Stimulated activated CD4-positive, alpha-beta T cell treated with anti-CD3 and anti-CD28 coated beads, Interleukin-4, amount 100 ng/mL, for 24 hours (primary cell): ENCODE measurements around the gene FMO5.
"Not testable (repeated sequence)": the region's sequence is repeated elsewhere in the genome, so short reads cannot be mapped to it uniquely, and the experiment has no call there.

Source experiments
- DNase-seq: peaks from one replicate; pipeline ENCODE4 v3.0.0-alpha.2; 2020

FMO5 gene

DNA sequence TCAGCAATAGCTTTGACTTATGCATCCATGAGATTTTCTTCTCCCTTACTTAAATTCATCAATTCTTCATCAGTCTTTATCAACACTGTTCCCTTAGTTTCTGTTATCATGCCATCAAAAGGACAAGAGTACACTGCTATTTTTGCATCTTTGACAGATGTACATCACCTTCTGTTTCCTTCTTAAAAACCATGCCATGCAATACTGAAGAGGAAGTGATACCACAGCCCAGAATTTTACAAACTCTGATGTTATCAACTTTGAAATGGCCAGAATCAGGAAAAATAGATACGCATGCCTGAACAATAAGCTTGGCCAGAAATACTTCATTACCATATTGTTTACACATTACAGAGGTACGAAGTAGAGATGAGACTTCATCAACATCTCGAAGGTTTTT lies 21.1 kb downstream of the FMO5 start:
- DNase-seq: no peak

DNA sequence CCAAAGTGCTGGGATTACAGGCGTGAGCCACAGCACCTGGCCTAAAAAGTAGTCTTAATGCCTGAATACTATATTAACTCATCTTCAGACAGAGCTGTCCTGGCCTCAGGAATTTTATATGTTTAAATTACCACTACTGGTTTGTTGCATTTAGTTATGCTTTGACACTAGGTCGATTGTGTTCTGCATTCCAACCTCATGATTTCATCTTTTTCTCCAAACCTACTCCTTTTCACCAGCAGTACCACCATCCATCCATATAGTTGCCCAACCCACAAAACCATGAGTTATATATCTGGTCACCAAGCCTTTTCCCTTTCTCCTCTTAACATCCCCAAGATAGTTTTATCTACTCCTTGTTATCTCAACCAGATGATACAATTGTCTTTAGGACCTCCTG lies 22.6 kb downstream of the FMO5 start:
- no peak for DNase-seq

- no peak for DNase-seq
These were observed 23.4 kb downstream of the FMO5 start for GRCh38 chr1:147201786-147202185.

- no peak for DNase-seq
These were observed 23.9 kb downstream of the FMO5 start for GRCh38 chr1:147201276-147201675.

DNA sequence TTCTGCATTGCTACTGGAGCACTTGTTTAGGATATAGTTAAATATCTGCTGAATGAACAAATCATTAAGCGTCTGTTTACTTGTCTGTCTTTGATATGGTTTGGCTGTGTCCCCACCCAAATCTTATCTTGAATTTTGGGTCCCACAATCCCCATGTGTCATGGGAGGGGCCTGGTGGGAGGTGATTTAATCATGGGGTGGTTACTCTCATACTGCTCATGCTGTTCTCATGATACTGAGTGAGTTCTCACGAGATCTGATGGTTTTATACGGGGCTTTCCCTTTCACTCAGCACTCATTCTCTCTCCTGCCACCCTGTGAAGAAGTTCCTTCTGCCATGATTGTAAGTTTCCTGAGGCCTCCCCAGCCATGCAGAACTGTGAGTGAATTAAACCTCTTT lies 27.8 kb downstream of the FMO5 start:
- DNase-seq: not testable (repeated sequence)

GRCh38 chr1:147189514-147189913 lies 35.6 kb downstream of the FMO5 start:
- no peak for DNase-seq

GRCh38 chr1:147185432-147185831 lies 39.7 kb downstream of the FMO5 start:
- no peak for DNase-seq

DNA sequence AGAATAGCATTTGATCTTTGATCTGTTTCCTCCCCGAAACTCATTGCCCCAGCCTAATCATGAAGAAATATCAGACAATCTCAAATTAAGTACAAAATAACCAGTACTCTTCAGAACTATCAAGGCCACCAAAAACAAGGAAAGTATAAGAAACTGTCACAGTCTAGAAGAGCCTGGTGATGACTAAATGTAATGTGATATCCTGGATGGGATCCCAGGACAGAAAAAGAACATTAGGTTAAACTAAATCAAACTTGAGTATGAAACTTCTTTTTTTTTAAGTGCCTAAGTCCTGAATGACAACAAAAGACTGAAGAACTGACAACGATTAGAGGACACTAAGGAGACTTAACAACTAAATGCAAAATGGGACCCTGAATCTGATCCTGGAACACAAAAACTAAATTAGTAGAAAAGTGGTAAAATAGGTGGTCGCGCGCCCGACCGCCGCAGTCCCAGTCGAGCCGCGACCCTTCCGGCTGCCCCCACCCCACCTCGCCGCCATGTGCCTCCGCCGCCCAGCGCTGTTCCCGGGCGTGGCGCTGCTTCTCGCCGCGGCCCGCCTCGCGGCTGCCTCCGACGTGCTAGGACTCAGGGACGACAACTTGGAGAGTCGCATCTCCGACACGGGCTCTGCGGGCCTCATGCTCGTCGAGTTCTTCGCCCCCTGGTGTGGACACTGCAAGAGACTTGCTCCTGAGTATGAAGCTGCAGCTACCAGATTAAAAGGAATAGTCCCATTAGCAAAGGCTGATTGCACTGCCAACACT lies 47.3 kb downstream of the FMO5 start:
- DNase-seq: no peak

- peak; percentile 89 for DNase-seq
These were observed 52.7 kb downstream of the FMO5 start, which contains the start of gene PRKAB2 for GRCh38 chr1:147172168-147173016. Gene PRKAB2 (minus strand): TSS chr1:147172470. CDS start chr1:147172144, 326 bp downstream.

GRCh38 chr1:147171399-147172167 lies 53.6 kb downstream of the FMO5 start:
- DNase-seq: no peak

- no peak for DNase-seq
These were observed 55.1 kb downstream of the FMO5 start for GRCh38 chr1:147169840-147170674.

DNA sequence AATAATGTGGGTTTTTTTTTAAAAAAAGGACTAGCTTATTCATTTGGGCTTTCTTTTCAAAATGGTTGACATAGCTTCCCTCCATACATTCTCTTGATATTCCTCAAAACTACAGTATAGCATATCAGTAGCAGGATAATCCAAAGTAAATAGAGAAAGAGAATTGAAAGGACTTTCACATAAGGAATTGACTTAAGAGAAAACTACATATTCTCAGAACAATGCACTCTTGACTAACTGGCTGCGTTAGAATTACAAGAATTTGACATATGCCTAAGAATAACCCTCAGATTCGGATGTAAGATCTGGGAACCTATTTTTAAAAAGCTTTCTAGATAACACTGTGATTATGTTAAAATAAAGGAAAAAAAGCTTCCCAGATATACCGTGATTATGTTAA lies 56.0 kb downstream of the FMO5 start:
- no peak for DNase-seq

DNA sequence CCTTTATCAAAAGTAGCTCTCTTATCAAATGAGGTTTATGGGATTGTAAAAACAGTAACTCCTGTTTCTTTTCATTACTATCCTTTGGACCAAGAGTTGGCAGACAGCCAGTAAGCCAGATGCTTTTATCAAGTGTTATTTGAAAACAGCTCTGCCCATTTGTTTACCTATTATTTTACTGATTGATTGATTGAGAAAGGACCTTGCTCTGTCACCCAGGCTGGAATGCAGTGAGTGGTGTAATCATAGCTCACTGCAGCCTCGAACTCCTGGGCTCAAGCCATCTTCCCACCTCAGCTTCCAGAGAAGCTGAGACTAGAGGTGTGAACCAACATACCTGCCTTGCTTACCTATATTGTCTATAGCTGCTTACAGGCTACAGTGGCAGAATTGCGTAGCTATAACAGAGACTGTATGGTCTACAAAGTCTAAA lies 56.5 kb downstream of the FMO5 start:
- no peak for DNase-seq

GRCh38 chr1:147167365-147167764 lies 57.8 kb downstream of the FMO5 start:
- DNase-seq: no peak

DNA sequence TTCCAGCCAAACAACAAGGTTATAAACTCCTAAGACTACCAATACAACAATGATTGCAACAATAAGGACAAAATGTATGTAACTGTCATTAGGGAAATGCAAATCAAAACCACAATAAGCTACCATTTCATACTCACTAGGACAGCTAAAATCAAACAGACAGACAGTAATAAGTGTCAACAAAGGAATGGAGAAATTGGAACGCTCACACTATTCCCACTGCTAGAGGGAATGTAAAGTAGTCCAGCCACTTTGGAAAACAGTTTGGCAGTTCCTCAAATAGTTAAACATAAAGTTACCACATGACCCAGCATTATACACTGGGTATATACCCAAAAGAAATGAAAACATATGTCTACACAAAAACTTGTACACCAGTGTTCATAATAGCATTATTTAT lies 62.1 kb downstream of the FMO5 start:
- no peak for DNase-seq

DNA sequence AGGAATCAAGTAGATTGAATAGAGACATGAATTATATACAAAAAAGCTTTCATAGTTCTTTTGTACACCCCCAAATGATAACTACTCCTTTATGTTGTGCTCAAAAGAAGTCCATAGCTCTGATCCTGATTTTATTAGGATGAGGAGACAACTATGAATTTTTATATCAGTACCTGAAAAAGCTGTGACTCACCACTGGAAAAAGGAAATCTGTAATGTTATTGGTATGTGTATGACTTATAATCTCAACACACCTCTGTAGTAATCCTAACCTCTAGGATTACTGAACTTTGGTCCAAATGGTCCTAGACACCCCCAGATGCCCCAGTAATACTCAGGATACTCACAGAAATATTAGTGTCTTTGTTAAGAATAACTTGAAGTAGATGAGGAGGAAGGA lies 63.0 kb downstream of the FMO5 start:
- no peak for DNase-seq

DNA sequence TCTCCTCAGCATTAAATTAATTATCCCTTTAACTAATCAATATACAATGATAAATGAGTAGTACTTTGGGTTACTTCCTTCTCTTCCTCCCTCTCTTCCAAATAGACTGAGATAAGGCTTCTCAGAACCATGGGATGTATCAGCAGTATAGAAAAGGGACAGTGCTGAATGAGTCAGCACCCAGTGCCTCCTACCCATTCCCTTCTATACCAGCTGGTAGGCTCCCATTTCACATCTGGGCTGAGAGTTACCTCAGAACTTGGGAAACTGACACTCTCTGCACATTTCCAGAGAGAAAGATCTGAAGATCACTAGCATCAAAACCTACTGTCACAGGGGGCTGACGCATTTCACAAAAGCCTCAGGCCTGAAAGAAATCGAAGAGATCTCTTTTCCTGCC lies 68.0 kb downstream of the FMO5 start:
- not testable (repeated sequence) for DNase-seq

- no peak for DNase-seq
These were observed 68.5 kb downstream of the FMO5 start for GRCh38 chr1:147156642-147157041.

DNA sequence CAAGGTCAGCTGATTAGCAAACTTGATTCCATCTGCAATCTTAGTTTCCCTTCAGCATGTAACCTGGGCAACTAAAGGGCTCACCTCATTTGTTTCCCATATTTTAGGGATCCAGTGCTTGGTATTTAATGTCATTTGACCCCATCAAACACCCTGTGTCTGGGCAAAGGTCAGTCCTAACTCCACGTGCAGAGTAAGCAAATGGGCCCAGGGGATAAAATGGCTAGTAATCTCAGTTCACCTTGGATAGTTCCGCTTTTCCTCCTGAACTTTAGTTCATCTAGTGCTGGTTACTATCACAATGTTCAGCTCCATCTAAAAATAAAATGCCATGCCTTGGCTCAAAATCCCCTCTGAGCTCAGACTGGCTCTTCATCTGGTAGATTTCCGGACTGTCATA lies 72.4 kb downstream of the FMO5 start:
- DNase-seq: no peak

- DNase-seq: no peak
These were observed 73.9 kb downstream of the FMO5 start for GRCh38 chr1:147151244-147151643.

DNA sequence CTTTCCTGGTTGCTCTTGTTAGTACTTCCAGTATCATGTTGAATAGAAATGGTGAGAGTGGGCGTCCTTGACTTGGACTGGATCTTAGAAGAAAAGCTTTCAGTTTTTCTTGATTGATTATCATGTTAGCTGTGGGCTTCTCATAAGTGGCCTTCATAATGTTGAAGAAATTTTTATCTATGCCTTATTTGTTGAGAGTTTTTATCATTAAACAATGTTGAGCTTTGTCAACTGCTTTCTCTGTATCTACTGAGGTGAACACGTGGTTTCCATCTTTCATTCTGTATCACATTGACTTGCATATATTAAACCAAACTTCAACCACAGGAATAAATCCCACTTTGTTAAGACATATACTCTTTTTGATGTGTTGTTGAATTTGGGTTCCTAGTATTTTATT lies 82.3 kb downstream of the FMO5 start:
- no peak for DNase-seq
